Left renal cortex interstitium (tissue), 4 donors: ENCODE data around the gene EHF. TPM values are rescaled to one million over a fixed set of nuclear protein-coding genes. Genes with fewer than 3 reads are reported as not detected.

Source experiments
- DNase-seq, 4 donors: peaks; one replicate each; pipeline ENCODE4 v3.0.0-alpha.2; 2013; ENCODE audit warnings: low read depth in 4 of 4, low spot score in 2 of 4, missing footprints in 1 of 4
- polyA plus RNA-seq, 4 donors: library from polyadenylated mRNA; unstranded; fragments of 120-200 nt; gene quantifications; one replicate each; pipeline ENCODE4 v1.2.1, GENCODE V29; 2013; ENCODE audit not compliant: insufficient read length in 4 of 4

The EHF gene
- polyA plus RNA-seq, 4 donors = 17.8 to 34.5 (median 24.7) TPM

- peak in 2 of 4 donors; percentile 13 to 35 for DNase-seq
Observed at GRCh38 chr11:34601085-34601444, 19.8 kb upstream of the EHF start.

- DNase-seq = no peak
Observed at GRCh38 chr11:34601609-34602008, 19.3 kb upstream of the EHF start.

GRCh38 chr11:34602245-34602644 lies 18.6 kb upstream of the EHF start:
- no peak for DNase-seq

- no peak for DNase-seq
Observed at GRCh38 chr11:34603129-34604001, 17.5 kb upstream of the EHF start.

GRCh38 chr11:34604145-34604544 lies 16.7 kb upstream of the EHF start:
- no peak for DNase-seq

GRCh38 chr11:34604911-34605310 lies 16.0 kb upstream of the EHF start:
- DNase-seq = no peak

- no peak for DNase-seq
Observed at GRCh38 chr11:34605481-34606325, 15.2 kb upstream of the EHF start.

- DNase-seq = no peak
Observed at GRCh38 chr11:34606326-34607120, 14.4 kb upstream of the EHF start.

GRCh38 chr11:34609187-34609751 lies 11.6 kb upstream of the EHF start:
- DNase-seq = no peak

- DNase-seq = no peak
Observed at GRCh38 chr11:34609850-34610249, 11.0 kb upstream of the EHF start.

GRCh38 chr11:34610324-34611041 lies 10.4 kb upstream of the EHF start:
- no peak for DNase-seq

GRCh38 chr11:34613015-34613414 lies 7.9 kb upstream of the EHF start:
- DNase-seq = no peak

GRCh38 chr11:34613552-34614056 lies 7.3 kb upstream of the EHF start:
- DNase-seq = no peak

- DNase-seq = no peak
Observed at GRCh38 chr11:34614344-34615104, 6.4 kb upstream of the EHF start.

GRCh38 chr11:34616086-34616485 lies 4.8 kb upstream of the EHF start:
- no peak for DNase-seq

- DNase-seq = no peak
Observed at GRCh38 chr11:34616830-34617504, 3.9 kb upstream of the EHF start.

- DNase-seq = no peak
Observed at GRCh38 chr11:34618406-34618805, 2.5 kb upstream of the EHF start.

- no peak for DNase-seq
Observed at GRCh38 chr11:34619062-34619516, 1.8 kb upstream of the EHF start.
